GM21717 (cell line): ENCODE measurements around the gene KCNQ1.

ENCODE experiments used
- ATAC-seq: cut with Tn5 transposase; IDR thresholded peaks from one replicate; pipeline ENCODE4 v1.9.1; 2021; ENCODE audit warnings: mild to moderate bottlenecking, moderate library complexity; ENCODE audit not compliant: unreplicated experiment

The KCNQ1 gene

GRCh38 chr11:2863276-2863618 lies 418.4 kb downstream of the KCNQ1 start:
- ATAC-seq, result no peak

GRCh38 chr11:2864901-2865300 lies 420.1 kb downstream of the KCNQ1 start:
- ATAC-seq, result no peak

- no peak for ATAC-seq
These were observed 421.2 kb downstream of the KCNQ1 start for GRCh38 chr11:2865922-2866577.

- no peak for ATAC-seq
These were observed 422.3 kb downstream of the KCNQ1 start for GRCh38 chr11:2867142-2867541.

GRCh38 chr11:2867722-2868505 lies 423.1 kb downstream of the KCNQ1 start:
- ATAC-seq, result no peak

- ATAC-seq, result no peak
These were observed 423.8 kb downstream of the KCNQ1 start for GRCh38 chr11:2868506-2869133.

- no peak for ATAC-seq
These were observed 424.3 kb downstream of the KCNQ1 start for GRCh38 chr11:2869134-2869526.

GRCh38 chr11:2869561-2870427 lies 425.0 kb downstream of the KCNQ1 start:
- ATAC-seq, result no peak

- ATAC-seq, result no peak
These were observed 425.7 kb downstream of the KCNQ1 start for GRCh38 chr11:2870460-2870859.

- no peak for ATAC-seq
These were observed 426.3 kb downstream of the KCNQ1 start for GRCh38 chr11:2870969-2871680.

GRCh38 chr11:2874963-2875362 lies 430.2 kb downstream of the KCNQ1 start:
- no peak for ATAC-seq

- ATAC-seq, result no peak
These were observed 432.7 kb downstream of the KCNQ1 start for GRCh38 chr11:2877474-2877873.

GRCh38 chr11:2878782-2879181 lies 434.0 kb downstream of the KCNQ1 start:
- ATAC-seq, result no peak

- ATAC-seq, result no peak
These were observed 435.8 kb downstream of the KCNQ1 start for GRCh38 chr11:2880646-2881045.

- no peak for ATAC-seq
These were observed 436.5 kb downstream of the KCNQ1 start for GRCh38 chr11:2881076-2881980.

GRCh38 chr11:2881981-2882375 lies 437.2 kb downstream of the KCNQ1 start:
- no peak for ATAC-seq

GRCh38 chr11:2882396-2883110 lies 437.7 kb downstream of the KCNQ1 start:
- no peak for ATAC-seq

- ATAC-seq, result no peak
These were observed 438.8 kb downstream of the KCNQ1 start for GRCh38 chr11:2883640-2883978.
